ENCODE data around the gene TRABD.
A peak's percentile ranks its signal among the peaks of the same experiment; 100 is the strongest.

TRABD gene

DNA sequence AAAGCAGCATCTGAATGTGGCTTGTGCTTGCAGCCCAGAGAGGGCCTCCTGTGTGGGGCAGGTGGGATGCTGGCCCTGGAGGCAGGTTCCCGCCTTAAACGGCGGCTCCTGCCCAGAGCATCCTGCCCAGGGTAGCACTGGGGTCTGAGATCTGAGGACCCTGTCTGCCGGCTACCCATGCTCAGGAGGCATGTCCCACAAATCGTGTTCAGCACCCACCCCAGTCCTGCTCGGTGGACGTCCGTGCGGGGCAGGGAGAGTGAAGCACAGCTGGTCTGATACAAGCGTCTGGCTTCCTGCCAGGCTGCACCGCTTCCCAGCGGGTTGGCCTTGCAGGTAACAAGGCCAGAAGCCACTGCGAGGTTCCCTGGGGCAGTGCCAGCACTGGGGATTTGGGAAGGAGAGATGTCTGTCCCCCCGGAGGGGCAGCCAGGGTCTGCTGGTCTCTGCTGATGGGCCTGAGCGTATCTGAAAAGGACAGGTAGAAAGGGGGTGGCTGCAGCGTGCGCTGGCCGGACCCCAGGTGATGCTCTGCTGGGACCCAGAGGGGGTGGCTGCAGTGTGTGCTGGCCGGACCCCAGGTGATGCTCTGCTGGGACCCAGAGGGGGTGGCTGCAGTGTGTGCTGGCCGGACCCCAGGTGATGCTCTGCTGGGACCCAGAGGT lies 3.6 kb downstream of the TRABD start:
- DNase-seq, result no peak

DNA sequence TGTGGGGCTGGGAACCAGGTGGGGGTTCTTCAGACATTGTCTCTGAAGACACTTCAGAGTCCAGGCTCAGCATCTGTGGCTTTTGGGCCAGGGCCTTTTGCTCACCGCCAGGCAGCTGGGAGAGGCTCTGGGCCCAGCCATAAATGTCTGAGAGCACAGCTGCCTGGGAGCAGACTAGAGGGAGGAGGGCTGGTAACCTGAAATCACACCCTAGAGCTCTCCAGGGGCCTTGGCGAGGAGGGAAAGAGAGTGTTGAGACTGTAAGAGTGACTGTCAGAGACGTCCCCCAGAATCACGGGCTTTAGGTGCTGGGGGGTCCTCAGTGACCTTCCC lies 4.1 kb downstream of the TRABD start:
- DNase-seq, result no peak

DNA sequence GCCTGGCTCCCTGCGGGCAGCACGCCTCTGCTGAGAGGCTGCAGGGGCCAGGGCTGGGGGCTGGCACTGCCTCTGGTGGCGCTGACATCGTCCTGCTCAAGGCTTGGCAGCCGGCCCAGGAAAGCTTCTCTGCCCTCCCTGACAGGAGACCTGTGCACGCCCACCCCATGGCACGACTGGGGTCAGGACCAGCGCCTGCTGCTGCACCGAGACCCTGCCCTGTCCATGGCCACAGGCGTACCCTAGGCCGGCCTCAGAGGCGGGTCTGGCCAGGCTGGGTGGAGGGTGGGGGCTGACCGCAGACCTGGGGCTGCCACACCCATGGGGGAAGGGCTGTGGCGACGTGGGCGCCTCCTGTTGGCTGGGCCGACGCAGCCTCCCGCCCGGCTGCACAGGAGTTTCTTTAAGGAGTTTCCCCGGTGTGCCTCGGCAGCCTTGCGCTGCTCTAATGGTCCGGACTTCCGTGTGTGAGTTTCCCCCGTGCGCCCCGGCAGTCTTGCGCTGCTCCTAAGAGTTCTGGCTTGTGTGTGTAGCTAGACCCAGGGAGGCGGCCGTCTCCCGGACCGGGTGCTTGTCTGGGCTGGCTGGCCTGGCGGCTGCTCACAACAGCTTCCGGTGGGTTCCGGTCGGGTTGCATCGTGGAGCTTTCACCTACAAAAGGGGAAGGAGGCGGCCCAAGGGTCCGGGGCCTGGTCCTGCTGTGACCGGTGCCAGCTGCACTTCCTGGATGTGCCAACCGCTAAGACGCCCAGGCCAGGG lies 4.6 kb downstream of the TRABD start:
- DNase-seq, result peak; percentile 95

DNA sequence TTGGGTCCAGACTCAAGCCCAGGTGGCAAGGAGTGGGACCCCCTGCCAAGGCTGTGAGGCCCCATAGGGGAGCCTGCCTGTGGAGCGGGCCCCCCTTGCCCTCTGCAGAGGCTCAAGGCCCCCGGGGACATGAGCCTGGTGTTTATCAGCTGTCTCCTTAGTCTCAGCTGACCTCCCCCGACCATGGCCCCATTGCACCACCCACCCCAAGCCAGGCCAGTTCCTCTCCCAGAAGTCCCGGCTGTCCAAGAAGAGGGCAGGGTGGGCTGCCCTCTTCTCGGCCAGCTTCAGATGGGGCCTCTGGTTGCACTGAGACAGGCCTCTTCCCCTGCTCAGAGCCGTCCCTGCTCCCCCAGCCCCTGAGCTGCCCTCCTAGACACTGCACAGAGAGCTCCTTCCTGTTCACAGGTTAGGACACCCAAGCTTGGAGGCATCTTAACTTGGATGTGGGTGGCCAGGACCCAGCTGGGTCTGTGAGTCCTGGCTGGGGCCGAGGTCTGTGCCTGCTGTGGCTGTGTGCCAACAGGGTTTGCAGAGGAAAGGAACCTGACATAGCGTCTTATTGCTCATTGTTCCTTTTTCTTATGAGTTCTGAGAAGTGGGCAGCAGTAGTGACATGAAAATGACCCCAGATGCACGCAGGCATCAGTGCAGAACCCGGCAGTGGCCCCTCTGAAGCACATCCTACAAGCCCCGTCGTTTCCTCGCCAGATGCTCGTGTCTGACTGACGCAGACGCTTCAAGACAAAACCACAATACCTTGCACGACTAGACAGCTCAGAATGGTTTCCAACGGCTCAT lies 5.4 kb downstream of the TRABD start:
- DNase-seq, result peak; percentile 83

DNA sequence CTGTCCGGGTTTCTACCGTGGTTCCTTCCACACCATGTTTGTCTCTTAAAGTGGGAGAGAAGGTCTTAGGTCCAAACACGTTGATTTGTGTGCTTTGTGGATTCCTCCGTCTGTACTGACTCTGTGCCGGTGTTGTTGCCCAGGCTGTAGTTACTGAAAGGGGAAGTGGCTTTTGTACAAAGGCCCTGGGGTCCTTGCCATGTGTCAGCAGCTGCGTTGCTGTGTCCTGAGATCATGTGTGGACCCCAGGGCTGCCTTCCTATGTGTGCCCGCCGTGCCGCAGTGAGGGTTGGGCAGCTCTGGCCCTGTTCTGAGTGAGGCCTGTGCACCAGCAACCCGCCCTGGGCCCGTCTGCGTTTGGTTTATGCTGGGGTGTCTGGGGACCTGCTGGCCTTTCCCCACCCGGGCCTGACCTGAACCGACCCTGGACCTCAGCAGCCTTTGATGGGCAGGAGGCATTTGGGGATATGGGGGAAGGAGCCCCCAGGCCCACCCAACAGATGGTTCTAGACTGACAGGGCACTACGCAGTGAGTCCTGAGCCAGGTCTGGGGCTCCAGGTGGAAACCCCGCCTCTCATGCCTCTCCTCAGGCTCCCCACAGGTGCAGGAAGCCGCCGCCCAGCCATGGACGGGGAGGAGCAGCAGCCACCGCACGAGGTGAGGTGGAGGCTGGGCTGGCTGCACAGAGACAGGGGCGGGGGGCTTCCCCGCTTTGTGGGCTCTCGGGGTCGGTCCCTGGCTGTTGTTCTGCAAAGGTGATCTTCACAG lies 6.9 kb downstream of the TRABD start:
- DNase-seq, result peak; percentile 51

DNA sequence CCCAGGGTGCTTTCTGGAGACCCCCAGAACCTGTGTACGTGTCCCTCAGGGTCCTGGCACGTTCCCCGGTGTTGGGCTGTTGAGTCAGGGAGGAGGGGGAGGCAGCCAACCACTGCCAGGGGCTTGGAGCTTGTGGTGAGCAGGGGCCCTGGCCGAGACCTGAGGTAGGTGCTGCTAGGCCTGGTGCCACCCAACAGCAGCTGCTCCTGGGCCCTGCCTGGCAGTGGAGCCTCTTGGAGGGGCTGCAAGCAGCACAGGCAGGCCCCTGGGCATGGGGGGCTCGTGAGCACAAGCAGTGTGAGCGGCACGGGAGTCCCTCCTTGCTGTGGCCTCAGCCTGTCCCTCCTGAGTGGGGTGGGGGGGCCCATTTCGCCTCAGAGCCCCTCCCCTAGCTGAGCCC lies 7.9 kb downstream of the TRABD start:
- DNase-seq, result no peak

DNA sequence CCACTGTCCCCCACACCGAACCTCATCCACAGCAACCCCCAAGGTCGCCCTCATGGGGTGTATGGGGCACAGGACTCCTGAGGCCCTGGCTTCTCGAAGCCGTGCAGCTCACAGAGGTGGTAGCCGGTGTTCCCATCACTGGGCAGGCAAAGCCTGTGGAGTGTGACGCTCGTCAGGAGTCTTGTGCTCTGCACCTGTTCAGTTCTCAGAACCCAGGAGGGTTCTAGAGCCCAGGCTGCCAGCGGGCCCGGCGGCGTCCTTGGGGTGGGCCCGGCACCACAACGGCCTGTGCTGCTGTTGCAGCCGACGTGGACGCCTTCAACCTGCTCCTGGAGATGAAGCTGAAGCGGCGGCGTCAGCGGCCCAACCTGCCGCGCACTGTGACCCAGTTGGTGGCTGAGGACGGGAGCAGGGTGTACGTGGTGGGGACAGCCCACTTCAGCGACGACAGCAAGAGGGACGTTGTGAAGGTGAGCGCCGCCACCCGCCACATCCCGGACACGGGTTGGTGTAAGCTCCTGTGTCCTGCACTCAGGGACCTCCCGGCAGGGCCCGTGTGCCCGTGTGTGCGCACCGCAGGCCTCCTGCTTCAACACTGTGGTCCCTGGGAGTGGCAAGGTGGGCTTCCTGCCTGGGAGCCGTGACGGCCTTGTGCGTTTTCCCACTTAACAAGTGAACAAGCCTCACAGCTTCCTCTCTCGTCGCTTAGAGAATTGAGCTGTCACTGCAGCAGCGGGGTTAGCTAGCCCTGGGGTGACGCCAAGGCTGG lies 8.5 kb downstream of the TRABD start:
- no peak for DNase-seq

DNA sequence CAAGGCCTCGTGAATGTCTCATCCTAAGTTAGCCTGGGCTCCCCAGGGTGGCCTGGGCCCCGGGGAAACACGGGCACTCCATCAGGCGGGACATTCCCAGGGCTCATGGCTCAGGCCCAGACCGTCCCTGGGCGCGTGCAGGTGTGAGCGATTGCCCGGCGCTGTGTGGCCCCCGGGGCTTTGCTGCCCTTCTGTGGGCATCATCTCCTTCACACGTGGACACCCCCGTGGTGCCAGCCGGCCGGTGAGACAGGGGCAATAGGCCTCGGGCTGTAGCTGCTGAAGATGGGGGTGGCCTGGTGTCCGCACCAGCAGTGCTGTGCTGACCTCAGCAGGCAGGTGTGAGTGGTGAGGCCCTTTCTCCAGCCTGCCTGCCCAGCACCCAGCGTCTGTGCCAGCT lies 10.5 kb downstream of the TRABD start:
- DNase-seq, result no peak

DNA sequence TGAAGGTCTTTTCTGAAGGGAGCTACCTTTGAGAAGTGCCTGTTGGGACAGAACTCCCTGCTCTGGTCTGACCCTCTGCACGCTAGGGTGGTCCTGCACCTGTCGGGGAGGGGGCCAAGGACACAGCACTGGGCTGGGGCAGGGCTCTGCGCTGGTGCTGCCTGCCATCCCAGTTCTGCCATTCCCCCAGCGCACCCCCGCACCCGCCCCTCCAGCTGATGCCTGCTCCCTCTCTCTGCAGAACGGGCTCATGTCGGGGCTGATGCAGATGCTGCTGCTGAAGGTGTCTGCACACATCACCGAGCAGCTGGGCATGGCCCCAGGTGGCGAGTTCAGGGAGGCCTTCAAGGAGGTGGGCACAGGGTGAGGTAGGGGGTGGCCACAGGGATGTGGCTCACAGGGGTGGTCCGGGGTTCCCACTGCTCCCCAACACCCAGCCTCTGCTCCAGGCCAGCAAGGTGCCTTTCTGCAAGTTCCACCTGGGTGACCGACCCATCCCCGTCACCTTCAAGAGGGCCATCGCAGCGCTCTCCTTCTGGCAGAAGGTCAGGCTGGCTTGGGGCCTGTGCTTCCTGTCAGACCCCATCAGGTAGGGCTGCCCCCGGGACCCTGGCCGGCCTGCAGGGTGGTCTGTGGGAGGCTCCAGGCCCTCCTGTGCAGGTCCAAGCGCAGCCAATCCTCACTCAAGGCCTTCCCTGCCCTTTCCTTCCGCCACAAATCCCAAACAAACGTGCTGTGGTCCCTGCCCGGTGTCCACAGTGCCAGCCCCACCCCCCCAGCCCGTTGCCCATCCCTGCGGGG lies 11.5 kb downstream of the TRABD start:
- DNase-seq, result no peak

DNA sequence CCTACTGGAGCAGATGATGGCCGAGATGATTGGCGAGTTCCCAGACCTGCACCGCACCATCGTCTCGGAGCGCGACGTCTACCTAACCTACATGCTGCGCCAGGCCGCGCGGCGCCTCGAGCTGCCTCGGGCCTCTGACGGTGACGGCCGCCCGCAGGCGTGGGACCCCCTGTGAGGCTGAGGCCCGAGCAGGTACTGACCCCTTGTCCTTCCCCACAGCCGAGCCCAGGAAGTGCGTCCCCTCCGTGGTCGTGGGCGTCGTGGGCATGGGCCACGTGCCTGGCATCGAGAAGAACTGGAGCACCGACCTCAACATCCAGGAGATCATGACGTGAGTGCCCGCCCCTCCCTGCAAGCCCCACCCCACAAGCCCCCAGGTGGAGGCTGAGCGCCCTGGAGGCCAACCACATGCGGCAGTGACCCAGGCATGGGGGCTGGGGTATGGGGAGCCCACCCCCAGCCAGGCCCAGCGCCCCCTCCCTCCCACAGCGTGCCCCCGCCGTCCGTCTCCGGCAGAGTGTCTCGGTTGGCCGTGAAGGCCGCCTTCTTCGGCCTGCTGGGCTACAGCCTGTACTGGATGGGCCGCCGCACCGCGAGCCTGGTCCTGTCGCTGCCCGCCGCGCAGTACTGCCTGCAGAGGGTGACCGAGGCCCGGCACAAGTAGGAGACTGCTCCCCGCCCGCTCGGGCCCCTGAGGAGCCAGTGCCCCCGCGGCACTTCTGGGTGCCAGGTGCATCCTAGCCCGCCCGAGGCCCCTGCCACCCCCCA lies 12.3 kb downstream of the TRABD start:
- DNase-seq, result no peak

DNA sequence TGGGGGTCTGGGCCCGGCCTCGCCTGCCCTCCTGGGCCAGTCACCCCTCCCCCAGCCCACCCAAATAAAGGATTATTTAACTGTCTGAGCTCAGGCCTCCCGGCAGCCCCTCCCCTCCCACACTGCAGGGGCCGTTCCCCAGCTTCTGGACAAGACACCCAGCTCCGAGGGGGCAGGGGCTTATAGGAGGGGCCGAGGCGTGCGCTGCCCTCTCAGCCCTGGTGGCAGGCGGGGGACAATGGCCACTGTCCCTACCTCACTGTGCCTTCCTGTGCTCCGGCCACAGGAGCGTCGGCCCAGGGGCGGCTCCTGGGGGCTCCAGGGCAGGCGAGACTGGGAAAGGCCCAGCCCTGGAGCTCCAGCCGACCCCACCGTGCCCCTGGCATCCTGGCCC lies 12.9 kb downstream of the TRABD start:
- no peak for DNase-seq

DNA sequence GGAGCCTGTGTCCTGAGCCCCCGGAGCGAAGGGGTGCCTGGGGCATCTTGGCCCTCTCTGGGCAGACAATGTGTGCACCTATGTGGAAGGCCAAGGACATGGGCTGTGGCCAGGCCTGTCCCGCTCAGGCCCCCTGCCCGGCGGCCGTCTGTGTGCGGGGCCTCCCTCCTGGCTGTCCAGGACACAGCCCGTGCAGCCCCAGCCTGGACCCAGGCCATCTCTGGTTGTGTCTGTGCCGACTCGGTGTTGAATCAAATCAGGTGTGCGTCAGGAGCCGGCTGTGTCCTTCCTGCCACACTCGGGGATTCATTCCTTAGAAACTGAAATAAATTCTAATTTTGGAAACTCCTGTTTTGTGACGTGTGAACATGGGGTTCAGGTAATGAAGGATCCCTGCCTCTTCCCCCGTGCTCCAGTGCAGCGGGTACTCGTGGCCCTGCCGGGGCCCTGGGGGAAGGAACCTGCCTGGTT lies 13.6 kb downstream of the TRABD start:
- DNase-seq, result no peak

DNA sequence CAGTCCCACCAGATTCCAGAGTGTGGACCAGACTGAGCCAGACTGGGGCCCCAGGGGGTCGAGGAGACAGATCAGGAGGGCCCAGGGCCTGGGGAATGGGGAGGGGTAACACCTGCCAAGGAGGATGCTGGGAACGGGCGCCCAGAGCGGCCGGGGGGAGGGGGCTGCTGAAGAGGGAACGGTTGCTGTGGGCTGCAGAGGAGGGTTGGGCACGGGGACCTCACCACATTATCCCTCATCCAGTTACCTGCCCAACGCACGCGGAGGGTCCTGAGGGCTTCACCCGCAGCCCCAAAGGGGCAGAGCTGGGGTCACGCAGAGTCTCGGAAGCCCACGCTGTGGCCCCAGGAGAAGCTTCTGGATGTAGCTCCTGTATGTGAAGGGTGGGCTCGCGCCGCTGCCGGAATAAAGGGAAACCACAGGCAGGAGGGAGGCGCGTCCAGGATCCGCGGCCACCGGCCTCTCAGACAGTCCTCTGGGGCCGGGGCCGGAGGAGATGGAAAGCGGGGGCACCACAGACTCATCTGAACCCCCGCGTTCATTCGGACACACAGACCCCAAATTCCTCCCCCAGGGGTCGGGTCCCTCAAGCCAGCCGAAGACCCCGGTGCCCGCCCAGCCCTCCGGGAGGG lies 14.2 kb downstream of the TRABD start:
- peak; percentile 28 for DNase-seq

DNA sequence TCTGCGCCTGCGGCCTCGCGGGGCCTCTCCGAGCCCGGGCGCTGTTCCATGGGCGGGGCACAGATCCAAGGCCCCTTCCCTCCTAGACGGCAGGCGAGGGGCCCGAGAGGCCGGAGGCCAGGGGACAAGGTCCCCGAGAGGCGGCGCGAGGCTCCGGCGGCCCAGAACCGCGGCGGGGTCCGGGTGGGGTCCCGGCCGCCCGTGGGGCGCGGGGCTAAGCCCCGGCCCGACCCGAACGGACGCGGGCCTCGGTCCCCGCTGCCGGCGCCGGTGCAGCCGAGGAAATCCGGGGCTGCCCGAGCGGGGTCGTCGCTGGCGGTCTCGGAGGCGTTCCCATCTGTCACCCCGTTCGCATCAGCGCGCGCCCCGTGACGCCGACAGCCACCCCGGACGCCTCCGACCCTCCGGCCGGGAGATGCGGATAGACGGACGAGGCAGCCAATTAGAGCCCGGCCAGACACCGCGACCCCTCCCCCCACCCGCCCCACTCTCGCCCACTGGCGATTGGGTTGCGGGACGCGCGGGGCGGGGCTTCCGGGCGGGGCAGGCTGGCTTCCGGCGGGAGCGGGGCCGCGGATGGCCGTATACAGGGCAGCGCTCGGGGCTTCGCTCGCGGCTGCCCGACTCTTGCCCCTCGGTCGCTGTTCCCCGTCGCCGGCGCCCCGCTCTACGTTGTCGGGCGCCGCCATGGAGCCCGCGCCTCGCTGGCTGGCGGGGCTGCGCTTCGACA lies 14.9 kb downstream of the TRABD start, which contains the start of gene SELENOO:
TSS of gene SELENOO (plus strand) at position 551 of the 730 bp plus-strand sequence. CDS start at position 577, 26 bp downstream.
- DNase-seq, result peak; percentile 93

DNA sequence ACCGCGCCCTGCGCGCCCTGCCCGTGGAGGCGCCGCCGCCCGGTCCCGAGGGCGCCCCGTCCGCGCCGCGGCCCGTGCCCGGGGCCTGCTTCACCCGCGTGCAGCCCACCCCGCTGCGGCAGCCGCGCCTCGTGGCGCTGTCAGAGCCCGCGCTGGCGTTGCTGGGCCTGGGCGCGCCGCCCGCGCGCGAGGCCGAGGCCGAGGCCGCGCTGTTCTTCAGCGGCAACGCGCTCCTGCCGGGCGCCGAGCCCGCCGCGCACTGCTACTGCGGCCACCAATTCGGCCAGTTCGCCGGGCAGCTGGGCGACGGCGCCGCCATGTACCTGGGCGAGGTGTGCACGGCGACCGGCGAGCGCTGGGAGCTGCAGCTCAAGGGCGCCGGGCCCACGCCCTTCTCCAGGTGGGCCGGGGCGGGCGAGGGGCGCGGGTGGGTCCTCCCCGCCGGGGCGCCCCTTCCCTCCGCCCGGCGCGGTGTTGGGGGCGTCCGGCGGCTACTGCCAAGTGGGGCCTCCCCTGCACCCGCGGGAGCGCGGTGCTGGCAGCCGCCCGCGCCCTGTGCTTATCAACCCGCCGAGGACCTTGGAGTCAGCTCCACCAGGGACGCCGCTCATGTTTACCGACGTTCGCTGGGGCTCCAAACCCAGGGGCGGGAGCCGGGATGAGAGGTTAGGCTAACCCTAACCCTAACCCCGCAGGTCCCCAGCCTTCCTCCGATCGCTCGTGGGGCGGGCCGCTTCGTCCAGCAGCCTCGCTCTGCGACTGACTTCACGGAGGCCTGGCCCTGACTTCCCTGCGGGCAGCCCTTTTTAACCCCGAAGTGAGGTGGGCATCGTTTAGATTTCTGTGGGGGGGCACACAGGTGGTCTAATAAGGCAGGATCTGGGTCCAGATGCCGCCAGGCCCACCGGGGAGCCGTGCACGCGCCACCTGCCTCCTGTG lies 15.7 kb downstream of the TRABD start:
- peak; percentile 64 for DNase-seq

DNA sequence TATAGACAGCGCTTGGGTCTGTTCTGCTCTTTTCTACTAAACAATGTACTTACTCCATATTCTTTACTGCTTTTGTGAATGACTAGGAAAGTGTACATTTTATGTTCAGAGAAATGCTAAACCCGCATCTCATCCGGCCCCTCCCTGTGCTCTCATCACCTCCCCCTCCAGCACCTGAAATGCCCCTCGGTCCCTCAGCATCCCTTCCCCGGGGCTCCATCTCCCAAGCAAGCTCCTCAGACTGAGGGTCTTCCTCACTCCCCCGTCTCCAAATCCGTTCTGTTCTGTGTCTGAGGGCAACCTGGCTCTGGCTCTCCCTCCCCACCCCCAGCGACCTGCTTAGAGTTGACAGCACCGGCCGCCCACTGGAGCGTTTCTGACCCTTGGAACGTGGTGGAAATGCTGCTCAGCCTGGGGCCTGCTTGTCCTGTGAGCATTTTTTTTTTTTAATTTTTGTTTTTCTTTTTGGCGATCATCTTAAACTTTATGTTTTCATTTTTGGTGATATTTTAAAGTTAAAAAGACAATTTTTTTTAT lies 16.5 kb downstream of the TRABD start:
- no peak for DNase-seq

DNA sequence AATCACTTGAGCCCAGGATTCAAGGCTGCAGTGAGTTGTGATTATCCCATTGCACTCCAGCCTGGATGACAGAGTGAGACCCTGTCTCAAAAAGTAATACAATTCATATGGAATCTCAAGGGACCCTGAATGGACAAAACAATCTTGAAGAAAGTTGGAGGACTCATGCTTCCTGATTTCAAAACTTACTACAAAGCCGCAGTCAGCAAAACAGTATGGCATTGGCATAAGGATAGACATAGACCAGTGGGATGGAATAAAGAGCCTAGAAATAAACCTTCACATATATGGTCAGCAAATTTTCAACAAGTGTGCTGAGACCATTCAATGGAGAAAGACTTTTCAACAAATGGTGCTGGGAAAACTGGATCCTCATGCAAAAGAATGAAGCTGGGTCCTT lies 17.6 kb downstream of the TRABD start:
- DNase-seq, result no peak

DNA sequence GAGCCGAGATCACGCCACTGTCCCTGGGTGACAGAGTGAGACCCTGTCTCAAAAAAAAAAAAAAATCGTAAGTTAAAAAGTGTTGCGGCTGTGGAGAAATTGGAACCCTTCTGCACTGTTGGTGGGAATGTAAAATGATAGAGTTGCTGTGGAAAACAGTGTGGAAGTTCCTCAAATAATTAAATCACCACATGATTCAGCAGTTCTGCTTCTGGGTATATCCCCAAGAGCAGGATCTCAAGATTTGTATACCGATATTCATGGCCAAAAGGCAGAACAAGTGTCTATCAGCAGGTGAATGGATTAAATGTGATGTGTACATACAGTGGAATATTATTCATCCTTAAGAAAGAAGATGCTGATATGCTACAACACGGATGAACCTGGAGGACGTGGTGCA lies 18.9 kb downstream of the TRABD start:
- no peak for DNase-seq

All from hematopoietic multipotent progenitor cell treated with erythropoietin and hydrocortisone succinate and interleukin-3 and kit ligand, for 6 days (in vitro differentiated cells).